Transverse colon (tissue), 3 donors: ENCODE data around the gene ABCA5.

Experiments
- POLR2A ChIP-seq: fragments of 450-650 bp; IDR thresholded peaks from one replicate; pipeline ENCODE4 v1.6.1; 2016; ENCODE audit warnings: antibody characterized with exemption, mild to moderate bottlenecking, moderate library complexity
- TF ChIP-seq, protein P1 (sequence below), 5 experiments: fragments of 200-600 bp in 3 of 5; fragments of 450-650 bp in 2 of 5; sonication (generic) in 3 of 5; IDR thresholded peaks; 1 replicate in 2 of 5; 2 replicates in 3 of 5; pipeline ENCODE4 v1.5.1; 2016 to 2017; ENCODE audit warnings: antibody characterized with exemption in 5 of 5, inconsistent platforms in 3 of 5, mild to moderate bottlenecking in 2 of 5, moderate library complexity in 1 of 5

DNA sequence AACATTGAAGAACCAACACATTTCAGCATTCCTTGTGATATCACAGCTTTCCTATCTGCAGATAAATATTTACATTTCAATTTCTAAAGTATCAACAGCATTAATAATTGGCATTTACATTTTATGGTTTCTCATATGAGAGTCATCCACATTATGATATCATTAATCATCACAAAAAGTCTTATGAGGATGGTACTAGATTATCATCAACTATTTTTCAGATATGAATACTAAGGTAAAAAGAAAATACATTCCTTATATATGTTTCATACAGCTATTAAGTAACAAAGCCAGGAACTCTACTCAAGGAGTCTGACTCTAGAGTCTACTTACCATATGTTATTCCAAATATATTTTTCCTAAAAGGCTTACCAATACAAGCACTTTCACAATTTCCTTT, 40.7 kb downstream of the ABCA5 start:
- TF ChIP-seq, protein P1, sequence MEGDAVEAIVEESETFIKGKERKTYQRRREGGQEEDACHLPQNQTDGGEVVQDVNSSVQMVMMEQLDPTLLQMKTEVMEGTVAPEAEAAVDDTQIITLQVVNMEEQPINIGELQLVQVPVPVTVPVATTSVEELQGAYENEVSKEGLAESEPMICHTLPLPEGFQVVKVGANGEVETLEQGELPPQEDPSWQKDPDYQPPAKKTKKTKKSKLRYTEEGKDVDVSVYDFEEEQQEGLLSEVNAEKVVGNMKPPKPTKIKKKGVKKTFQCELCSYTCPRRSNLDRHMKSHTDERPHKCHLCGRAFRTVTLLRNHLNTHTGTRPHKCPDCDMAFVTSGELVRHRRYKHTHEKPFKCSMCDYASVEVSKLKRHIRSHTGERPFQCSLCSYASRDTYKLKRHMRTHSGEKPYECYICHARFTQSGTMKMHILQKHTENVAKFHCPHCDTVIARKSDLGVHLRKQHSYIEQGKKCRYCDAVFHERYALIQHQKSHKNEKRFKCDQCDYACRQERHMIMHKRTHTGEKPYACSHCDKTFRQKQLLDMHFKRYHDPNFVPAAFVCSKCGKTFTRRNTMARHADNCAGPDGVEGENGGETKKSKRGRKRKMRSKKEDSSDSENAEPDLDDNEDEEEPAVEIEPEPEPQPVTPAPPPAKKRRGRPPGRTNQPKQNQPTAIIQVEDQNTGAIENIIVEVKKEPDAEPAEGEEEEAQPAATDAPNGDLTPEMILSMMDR (IDR thresholded peaks at IDR 0.05) = no peak
- no peak for TF ChIP-seq POLR2A
